WTC11 (cell line): ENCODE measurements around the gene OR4E2. TPM values are rescaled to one million over a fixed set of nuclear protein-coding genes. Genes with fewer than 3 reads are reported as not detected.

ENCODE experiments used
- ATAC-seq: fragments of 200-7000 bp; cut with Tn5 transposase; 2 replicates; pipeline ENCODE4 v1.10.0; 2021; ENCODE audit warnings: mild to moderate bottlenecking, moderate library complexity
- Bru-seq: library from RNA; stranded (reverse); fragments of 400-500 nt; gene quantifications from one replicate; lab custom pipeline; 2021; lab: Mats Ljungman, UMichigan
- CTCF ChIA-PET: fragments of 300-600 bp; sonication (Branson Sonifier 250); formaldehyde crosslinking; loops from one replicate; lab custom pipeline; 2021; ENCODE audit warnings: antibody characterized with exemption; lab: Charles Lee
- POLR2A ChIA-PET: fragments of 350-600 bp; sonication (Branson Sonifier 250); formaldehyde crosslinking; loops from one replicate; lab custom pipeline; 2021; ENCODE audit warnings: antibody characterized with exemption; lab: Charles Lee
- DNase-seq: peaks from one replicate; pipeline ENCODE4 v3.0.0; 2021; ENCODE audit warnings: low spot score
- H3K27ac Mint-ChIP-seq: 2 replicates; pipeline ENCODE4 v1.8.0; 2021; ENCODE audit warnings: mixed read lengths
- H3K27me3 Mint-ChIP-seq: 2 replicates; pipeline ENCODE4 v1.8.0; 2021; ENCODE audit warnings: low read depth, mild to moderate bottlenecking, moderate library complexity, mixed read lengths
- H3K36me3 Mint-ChIP-seq: 2 replicates; pipeline ENCODE4 v1.8.0; 2021; ENCODE audit warnings: mixed read lengths
- H3K4me1 Mint-ChIP-seq: 2 replicates; pipeline ENCODE4 v1.8.0; 2022; ENCODE audit warnings: mixed read lengths
- H3K4me3 Mint-ChIP-seq: 2 replicates; pipeline ENCODE4 v1.8.0; 2021; ENCODE audit warnings: mild to moderate bottlenecking, moderate library complexity, mixed read lengths
- H3K9me3 Mint-ChIP-seq: 2 replicates; pipeline ENCODE4 v1.8.0; 2021; ENCODE audit warnings: mixed read lengths
- E2F5 ChIP-seq: sonication (generic); formaldehyde crosslinking; IDR thresholded peaks from 2 replicates; pipeline ENCODE4 v1.8.1; 2022; ENCODE audit warnings: mild to moderate bottlenecking, moderate library complexity, missing genetic modification reagents
- EMX1 ChIP-seq: fragments of 250-450 bp; sonication (Bioruptor Pico); IDR thresholded peaks from 2 replicates; pipeline ENCODE4 v1.8.0; 2021; ENCODE audit warnings: mild to moderate bottlenecking
- ESRRA ChIP-seq: sonication (generic); formaldehyde crosslinking; IDR thresholded peaks from 2 replicates; pipeline ENCODE4 v1.8.1; 2022; ENCODE audit warnings: mild to moderate bottlenecking, missing genetic modification reagents, borderline replicate concordance
- FOXJ3 ChIP-seq: sonication (generic); formaldehyde crosslinking; IDR thresholded peaks from 2 replicates; pipeline ENCODE4 v1.9.0; 2021; ENCODE audit warnings: missing genetic modification reagents, mild to moderate bottlenecking, borderline replicate concordance
- GTF2I ChIP-seq: fragments of 250-450 bp; sonication (Bioruptor Pico); conservative IDR thresholded peaks from 2 replicates; pipeline ENCODE4 v1.4.0; 2021; ENCODE audit warnings: mild to moderate bottlenecking
- HMGA2 ChIP-seq: fragments of 250-450 bp; sonication (Bioruptor Pico); IDR thresholded peaks from 2 replicates; pipeline ENCODE4 v1.4.0; 2021; ENCODE audit warnings: mild to moderate bottlenecking, moderate library complexity
- MYBL2 ChIP-seq: sonication (generic); formaldehyde crosslinking; IDR thresholded peaks from 2 replicates; pipeline ENCODE4 v1.8.1; 2023; ENCODE audit warnings: mild to moderate bottlenecking, moderate library complexity, missing genetic modification reagents
- RORB ChIP-seq: fragments of 250-450 bp; sonication (Bioruptor Pico); IDR thresholded peaks from 2 replicates; pipeline ENCODE4 v1.9.0; 2021; ENCODE audit warnings: mild to moderate bottlenecking
- SOX15 ChIP-seq: fragments of 250-450 bp; sonication (Bioruptor Pico); IDR thresholded peaks from 2 replicates; pipeline ENCODE4 v1.9.0; 2021; ENCODE audit warnings: mild to moderate bottlenecking
- SP1 ChIP-seq: sonication (generic); formaldehyde crosslinking; conservative IDR thresholded peaks from 2 replicates; pipeline ENCODE4 v1.8.1; 2022; ENCODE audit warnings: missing genetic modification reagents
- TEAD1 ChIP-seq: sonication (generic); formaldehyde crosslinking; IDR thresholded peaks from 2 replicates; pipeline ENCODE4 v1.8.0; 2022; ENCODE audit warnings: mild to moderate bottlenecking, missing genetic modification reagents
- ZNF416 ChIP-seq: fragments of 250-450 bp; sonication (Bioruptor Pico); IDR thresholded peaks from 2 replicates; pipeline ENCODE4 v1.9.0; 2021; ENCODE audit warnings: mild to moderate bottlenecking, inconsistent platforms
- ZNF423 ChIP-seq: fragments of 250-450 bp; sonication (Bioruptor Pico); IDR thresholded peaks from 2 replicates; pipeline ENCODE4 v2.1.2; 2022; ENCODE audit warnings: mild to moderate bottlenecking, moderate library complexity
- ZSCAN18 ChIP-seq: fragments of 250-450 bp; sonication (Bioruptor Pico); IDR thresholded peaks from 2 replicates; pipeline ENCODE4 v2.1.2; 2022; ENCODE audit warnings: mild to moderate bottlenecking, moderate library complexity
- long read RNA-seq, 3 experiments: library from RNA in 1 of 3; library from capped mRNA in 1 of 3; library from polyadenylated mRNA in 1 of 3; unstranded in 2 of 3; stranded (forward) in 1 of 3; transcript quantifications; one replicate each; pipeline ENCODE4 v2.0.0, GENCODE V29; 2021
- total RNA-seq: library from RNA; stranded (reverse); gene quantifications from 3 replicates; pipeline ENCODE4 v1.2.3, GENCODE V29; 2021
- TF ChIP-seq, protein P1 (sequence below): sonication (generic); formaldehyde crosslinking; IDR thresholded peaks from 2 replicates; pipeline ENCODE4 v1.8.0; 2022; ENCODE audit warnings: mild to moderate bottlenecking, missing genetic modification reagents
- TF ChIP-seq, protein P2 (sequence below): sonication (generic); formaldehyde crosslinking; IDR thresholded peaks from 2 replicates; pipeline ENCODE4 v1.8.1; 2023; ENCODE audit warnings: mild to moderate bottlenecking, missing genetic modification reagents, moderate library complexity
- TF ChIP-seq, protein P3 (sequence below): fragments of 250-450 bp; sonication (Bioruptor Pico); IDR thresholded peaks from 2 replicates; pipeline ENCODE4 v1.8.0; 2021; ENCODE audit warnings: mild to moderate bottlenecking

The OR4E2 gene
- total RNA-seq (not detected in 3 replicates), Bru-seq, nascent RNA (not detected)
- long read RNA-seq, experiment 1 = 0 reads
- long read RNA-seq, experiment 2 = 0 reads
- long read RNA-seq, experiment 3 = 0 reads

DNA sequence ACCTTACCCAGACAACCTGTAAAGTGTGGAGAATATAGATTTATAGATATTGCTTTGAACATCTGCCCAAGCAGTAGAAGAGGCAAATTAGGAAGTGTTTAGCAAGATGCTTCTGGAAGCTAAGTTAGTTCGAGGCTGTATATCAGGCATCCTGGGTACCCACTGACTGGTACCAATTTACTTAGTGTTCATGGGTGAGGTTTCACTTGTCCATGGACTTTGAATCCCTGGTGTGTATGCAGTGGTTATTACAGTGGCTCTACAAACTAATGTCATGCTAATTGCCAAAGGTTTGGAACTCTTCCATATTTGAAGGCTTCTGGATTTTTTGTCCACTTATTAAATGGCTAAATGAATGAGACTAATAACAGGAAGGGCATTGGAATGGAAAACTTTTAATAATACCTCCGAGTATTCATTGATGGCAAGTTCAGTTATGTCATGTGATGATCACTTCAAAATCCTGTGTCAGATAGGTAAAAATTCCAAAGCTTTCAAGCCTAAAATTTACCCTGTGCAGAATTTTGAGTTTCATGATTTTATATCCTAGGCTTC lies at the start of gene OR4E2:
Gene OR4E2 (plus strand): TSS at position 505 of the 555 bp plus-strand sequence. CDS start 11,248 bp downstream, outside the sequence.
- ATAC-seq (no peak), DNase-seq (no peak)
- ChIA-PET POLR2A (no interaction called here), CTCF (no interaction called here)
- peaks cover 6% of the 10 kb centered on the region; the same call in 1 of the 2 replicates for H3K9me3 Mint-ChIP-seq
- no peak within 1 kb of the TSS for H3K4me3 Mint-ChIP-seq
- no peak for TF ChIP-seq ZNF416 (CRISPR knock-in tag)
- TF ChIP-seq, protein P1, sequence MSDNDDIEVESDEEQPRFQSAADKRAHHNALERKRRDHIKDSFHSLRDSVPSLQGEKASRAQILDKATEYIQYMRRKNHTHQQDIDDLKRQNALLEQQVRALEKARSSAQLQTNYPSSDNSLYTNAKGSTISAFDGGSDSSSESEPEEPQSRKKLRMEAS (CRISPR knock-in tag) = no peak
- TF ChIP-seq ESRRA (CRISPR knock-in tag) = no peak
- no peak for TF ChIP-seq EMX1 (CRISPR knock-in tag)
- no peak for TF ChIP-seq HMGA2
- TF ChIP-seq, protein P2, sequence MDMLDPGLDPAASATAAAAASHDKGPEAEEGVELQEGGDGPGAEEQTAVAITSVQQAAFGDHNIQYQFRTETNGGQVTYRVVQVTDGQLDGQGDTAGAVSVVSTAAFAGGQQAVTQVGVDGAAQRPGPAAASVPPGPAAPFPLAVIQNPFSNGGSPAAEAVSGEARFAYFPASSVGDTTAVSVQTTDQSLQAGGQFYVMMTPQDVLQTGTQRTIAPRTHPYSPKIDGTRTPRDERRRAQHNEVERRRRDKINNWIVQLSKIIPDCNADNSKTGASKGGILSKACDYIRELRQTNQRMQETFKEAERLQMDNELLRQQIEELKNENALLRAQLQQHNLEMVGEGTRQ (CRISPR knock-in tag) = no peak
- no peak for TF ChIP-seq ZNF423
- TF ChIP-seq MYBL2 (CRISPR knock-in tag) = no peak
- no peak for TF ChIP-seq TEAD1 (CRISPR knock-in tag)
- TF ChIP-seq SP1 (CRISPR knock-in tag) = no peak
- TF ChIP-seq, protein P3, sequence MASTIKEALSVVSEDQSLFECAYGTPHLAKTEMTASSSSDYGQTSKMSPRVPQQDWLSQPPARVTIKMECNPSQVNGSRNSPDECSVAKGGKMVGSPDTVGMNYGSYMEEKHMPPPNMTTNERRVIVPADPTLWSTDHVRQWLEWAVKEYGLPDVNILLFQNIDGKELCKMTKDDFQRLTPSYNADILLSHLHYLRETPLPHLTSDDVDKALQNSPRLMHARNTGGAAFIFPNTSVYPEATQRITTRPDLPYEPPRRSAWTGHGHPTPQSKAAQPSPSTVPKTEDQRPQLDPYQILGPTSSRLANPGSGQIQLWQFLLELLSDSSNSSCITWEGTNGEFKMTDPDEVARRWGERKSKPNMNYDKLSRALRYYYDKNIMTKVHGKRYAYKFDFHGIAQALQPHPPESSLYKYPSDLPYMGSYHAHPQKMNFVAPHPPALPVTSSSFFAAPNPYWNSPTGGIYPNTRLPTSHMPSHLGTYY (CRISPR knock-in tag) = no peak
- TF ChIP-seq, all 79 proteins: peak for 0
- H3K27me3 Mint-ChIP-seq = no peaks in the 10 kb centered on the region; the same call in 1 of the 2 replicates
- H3K27ac Mint-ChIP-seq = no peak within 1 kb of the TSS
- no peaks in the 10 kb centered on the region for H3K36me3 Mint-ChIP-seq
- peaks cover 11% of the 10 kb centered on the region; the same call in 1 of the 2 replicates for H3K4me1 Mint-ChIP-seq

GRCh38 chr14:21612324-21612723 lies 41.3 kb upstream of the OR4E2 start:
- no peak for TF ChIP-seq SOX15
- no peak for TF ChIP-seq GTF2I (CRISPR knock-in tag)
- no peak for TF ChIP-seq FOXJ3 (CRISPR knock-in tag)
- Mint-ChIP-seq H3K27ac (no peak overlapping the region), H3K27me3 (no peaks in the 10 kb centered on the region), H3K36me3 (no peaks in the 10 kb centered on the region), H3K4me3 (no peak overlapping the region), H3K4me1 (peaks cover 16% of the 10 kb centered on the region), H3K9me3 (peaks cover 7% of the 10 kb centered on the region)
- CTCF ChIA-PET = no interaction called here
- no peak for DNase-seq
- peak; percentile 32; the same call in 1 of the 2 replicates for ATAC-seq
- POLR2A ChIA-PET = no interaction called here

GRCh38 chr14:21614240-21614639 lies 39.4 kb upstream of the OR4E2 start:
- no peak for DNase-seq
- peaks cover 25% of the 10 kb centered on the region for H3K4me1 Mint-ChIP-seq
- POLR2A ChIA-PET = no interaction called here
- ATAC-seq = no peak
- peak overlapping the region; percentile 25; the same call in 1 of the 2 replicates for H3K27ac Mint-ChIP-seq
- no peak for TF ChIP-seq ZSCAN18 (CRISPR knock-in tag)
- TF ChIP-seq, protein P2 (CRISPR knock-in tag) = peak; percentile 16; the same call in 1 of the 2 replicates
- no peak for TF ChIP-seq RORB (CRISPR knock-in tag)
- no peak for TF ChIP-seq E2F5
- TF ChIP-seq, all 79 proteins: peak for 1
- no peak overlapping the region for H3K4me3 Mint-ChIP-seq
- CTCF ChIA-PET = interaction anchor here (0.7 to 0.8 kb wide), 3 partner anchors 38 to 893 kb away, joined by 3 to 4 read pairs (median 3); no protein-coding TSS in a partner anchor
- H3K9me3 Mint-ChIP-seq = peaks cover 7% of the 10 kb centered on the region
- H3K27me3 Mint-ChIP-seq = no peaks in the 10 kb centered on the region
- H3K36me3 Mint-ChIP-seq = no peaks in the 10 kb centered on the region
